Keratinocyte (primary cell): ENCODE results near the gene PVALB.

Experiments
- CTCF ChIP-seq, 3 experiments: IDR thresholded peaks in 1 of 3; conservative IDR thresholded peaks in 1 of 3; optimal IDR thresholded peaks in 1 of 3; 2 replicates in 2 of 3; 3 replicates in 1 of 3; pipeline versions ENCODE3 to v1.5.1; 2011; ENCODE audit warnings: low read length in 3 of 3, mild to moderate bottlenecking in 3 of 3, moderate library complexity in 2 of 3, control low read depth in 1 of 3, inconsistent platforms in 1 of 3; ENCODE audit not compliant: insufficient read depth in 2 of 3; ENCODE audit errors: extremely low read depth in 1 of 3
- EZH2 ChIP-seq: IDR thresholded peaks from one replicate; pipeline ENCODE4 v1.6.1; 2012; ENCODE audit warnings: inconsistent platforms, mild to moderate bottlenecking, low read length, moderate library complexity

GRCh38 chr22:36838119-36839030 is 21.5 kb upstream of the PVALB start:
- no peak for TF ChIP-seq CTCF (optimal IDR thresholded peaks at IDR 0.05 in 1 of 3, IDR thresholded peaks at IDR 0.05 in 1 of 3, conservative IDR thresholded peaks at IDR 0.05 in 1 of 3; ENCODE audit: extremely low read depth in 1 of 3, insufficient read depth in 2 of 3, low read length in 3 of 3)
- TF ChIP-seq EZH2: no peak
